HL-60 (cell line): ENCODE data around the gene HOXD11.

ENCODE experiments used
- GABPA ChIP-seq: IDR thresholded peaks from 2 replicates; pipeline ENCODE4 v1.6.1; 2012; ENCODE audit warnings: low read depth
- POLR2AphosphoS5 ChIP-seq: IDR thresholded peaks from 2 replicates; pipeline ENCODE4 v1.6.1; 2012; ENCODE audit warnings: low read depth
- REST ChIP-seq: IDR thresholded peaks from 2 replicates; pipeline ENCODE4 v1.6.1; 2012; ENCODE audit warnings: low read depth; ENCODE audit not compliant: insufficient replicate concordance
- SPI1 ChIP-seq: IDR thresholded peaks from 2 replicates; pipeline ENCODE4 v1.6.1; 2012; ENCODE audit warnings: low read depth, mild to moderate bottlenecking, borderline replicate concordance
- TF ChIP-seq, protein P1 (sequence below): IDR thresholded peaks from one replicate; pipeline ENCODE4 v1.5.1; 2011; ENCODE audit warnings: low read length, control low read depth, inconsistent platforms; ENCODE audit not compliant: insufficient read depth

GRCh38 chr2:176111846-176112374 is 4.8 kb downstream of the HOXD11 start:
- TF ChIP-seq, protein P1, sequence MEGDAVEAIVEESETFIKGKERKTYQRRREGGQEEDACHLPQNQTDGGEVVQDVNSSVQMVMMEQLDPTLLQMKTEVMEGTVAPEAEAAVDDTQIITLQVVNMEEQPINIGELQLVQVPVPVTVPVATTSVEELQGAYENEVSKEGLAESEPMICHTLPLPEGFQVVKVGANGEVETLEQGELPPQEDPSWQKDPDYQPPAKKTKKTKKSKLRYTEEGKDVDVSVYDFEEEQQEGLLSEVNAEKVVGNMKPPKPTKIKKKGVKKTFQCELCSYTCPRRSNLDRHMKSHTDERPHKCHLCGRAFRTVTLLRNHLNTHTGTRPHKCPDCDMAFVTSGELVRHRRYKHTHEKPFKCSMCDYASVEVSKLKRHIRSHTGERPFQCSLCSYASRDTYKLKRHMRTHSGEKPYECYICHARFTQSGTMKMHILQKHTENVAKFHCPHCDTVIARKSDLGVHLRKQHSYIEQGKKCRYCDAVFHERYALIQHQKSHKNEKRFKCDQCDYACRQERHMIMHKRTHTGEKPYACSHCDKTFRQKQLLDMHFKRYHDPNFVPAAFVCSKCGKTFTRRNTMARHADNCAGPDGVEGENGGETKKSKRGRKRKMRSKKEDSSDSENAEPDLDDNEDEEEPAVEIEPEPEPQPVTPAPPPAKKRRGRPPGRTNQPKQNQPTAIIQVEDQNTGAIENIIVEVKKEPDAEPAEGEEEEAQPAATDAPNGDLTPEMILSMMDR: no peak
- no peak for TF ChIP-seq POLR2AphosphoS5
- TF ChIP-seq REST: no peak
- TF ChIP-seq GABPA: no peak
- no peak for TF ChIP-seq SPI1
